AG04449 (cell line): ENCODE data around the gene CCIN.

Experiments
- CTCF ChIA-PET: fragments of 350-600 bp; formaldehyde crosslinking; extraction: SDS; loops from one replicate; lab custom pipeline; 2021; ENCODE audit warnings: antibody characterized with exemption; lab: Yijun Ruan, JAX
- POLR2A ChIA-PET: fragments of 400-600, 350-600 bp; formaldehyde crosslinking; extraction: SDS; loops from one replicate; lab custom pipeline; 2020; ENCODE audit warnings: antibody characterized with exemption, inconsistent platforms; lab: Yijun Ruan, JAX
- DNase-seq: peaks from one replicate; pipeline ENCODE4 v3.0.0-alpha.2; 2010; ENCODE audit warnings: low read depth, low spot score
- H3K4me3 ChIP-seq: 2 replicates; pipeline ENCODE4 v1.5.1; 2011; ENCODE audit warnings: low read depth, mild to moderate bottlenecking, control low read depth, low read length
- TF ChIP-seq, protein P1 (sequence below): IDR thresholded peaks from one replicate; pipeline ENCODE4 v1.5.1; 2011; ENCODE audit warnings: mild to moderate bottlenecking, moderate library complexity, low read length, control low read depth, inconsistent platforms; ENCODE audit not compliant: insufficient read depth; ENCODE audit errors: missing control alignments

CCIN gene

DNA sequence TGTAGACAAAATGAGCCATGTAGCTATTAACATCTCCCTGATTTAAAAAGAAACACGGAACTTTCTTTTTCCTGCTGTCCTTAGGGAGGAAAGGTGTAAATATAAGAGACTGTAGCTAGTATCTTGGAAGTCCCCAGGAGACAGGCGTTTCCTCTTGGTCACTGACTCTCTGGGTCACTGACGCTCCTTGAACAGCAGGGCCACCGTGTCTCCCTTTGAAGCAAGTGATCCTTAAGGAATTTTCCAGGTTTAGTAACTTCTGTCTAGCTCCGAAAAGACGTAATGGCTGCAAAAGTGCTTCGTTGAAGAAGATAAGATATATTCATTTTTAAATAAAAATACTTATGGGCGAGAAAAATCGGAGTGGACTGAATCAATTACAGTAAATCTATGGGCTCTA is 20.8 kb downstream of the CCIN start:
- CTCF ChIA-PET, result interaction anchor here (0.6 to 5.6 kb wide), 29 partner anchors 9 to 245 kb away, joined by 3 to 35 read pairs (median 4); partner anchors contain the start of genes CCIN and GLIPR2
- DNase-seq, result no peak
- TF ChIP-seq, protein P1, sequence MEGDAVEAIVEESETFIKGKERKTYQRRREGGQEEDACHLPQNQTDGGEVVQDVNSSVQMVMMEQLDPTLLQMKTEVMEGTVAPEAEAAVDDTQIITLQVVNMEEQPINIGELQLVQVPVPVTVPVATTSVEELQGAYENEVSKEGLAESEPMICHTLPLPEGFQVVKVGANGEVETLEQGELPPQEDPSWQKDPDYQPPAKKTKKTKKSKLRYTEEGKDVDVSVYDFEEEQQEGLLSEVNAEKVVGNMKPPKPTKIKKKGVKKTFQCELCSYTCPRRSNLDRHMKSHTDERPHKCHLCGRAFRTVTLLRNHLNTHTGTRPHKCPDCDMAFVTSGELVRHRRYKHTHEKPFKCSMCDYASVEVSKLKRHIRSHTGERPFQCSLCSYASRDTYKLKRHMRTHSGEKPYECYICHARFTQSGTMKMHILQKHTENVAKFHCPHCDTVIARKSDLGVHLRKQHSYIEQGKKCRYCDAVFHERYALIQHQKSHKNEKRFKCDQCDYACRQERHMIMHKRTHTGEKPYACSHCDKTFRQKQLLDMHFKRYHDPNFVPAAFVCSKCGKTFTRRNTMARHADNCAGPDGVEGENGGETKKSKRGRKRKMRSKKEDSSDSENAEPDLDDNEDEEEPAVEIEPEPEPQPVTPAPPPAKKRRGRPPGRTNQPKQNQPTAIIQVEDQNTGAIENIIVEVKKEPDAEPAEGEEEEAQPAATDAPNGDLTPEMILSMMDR, result no peak
- H3K4me3 ChIP-seq, result peak overlapping the region; percentile 68
- POLR2A ChIA-PET, result interaction anchor here (0.6 to 1.5 kb wide), 15 partner anchors 8 to 441 kb away, joined by 3 to 12 read pairs (median 5); partner anchors contain the start of genes GBA2, RECK and RGP1

DNA sequence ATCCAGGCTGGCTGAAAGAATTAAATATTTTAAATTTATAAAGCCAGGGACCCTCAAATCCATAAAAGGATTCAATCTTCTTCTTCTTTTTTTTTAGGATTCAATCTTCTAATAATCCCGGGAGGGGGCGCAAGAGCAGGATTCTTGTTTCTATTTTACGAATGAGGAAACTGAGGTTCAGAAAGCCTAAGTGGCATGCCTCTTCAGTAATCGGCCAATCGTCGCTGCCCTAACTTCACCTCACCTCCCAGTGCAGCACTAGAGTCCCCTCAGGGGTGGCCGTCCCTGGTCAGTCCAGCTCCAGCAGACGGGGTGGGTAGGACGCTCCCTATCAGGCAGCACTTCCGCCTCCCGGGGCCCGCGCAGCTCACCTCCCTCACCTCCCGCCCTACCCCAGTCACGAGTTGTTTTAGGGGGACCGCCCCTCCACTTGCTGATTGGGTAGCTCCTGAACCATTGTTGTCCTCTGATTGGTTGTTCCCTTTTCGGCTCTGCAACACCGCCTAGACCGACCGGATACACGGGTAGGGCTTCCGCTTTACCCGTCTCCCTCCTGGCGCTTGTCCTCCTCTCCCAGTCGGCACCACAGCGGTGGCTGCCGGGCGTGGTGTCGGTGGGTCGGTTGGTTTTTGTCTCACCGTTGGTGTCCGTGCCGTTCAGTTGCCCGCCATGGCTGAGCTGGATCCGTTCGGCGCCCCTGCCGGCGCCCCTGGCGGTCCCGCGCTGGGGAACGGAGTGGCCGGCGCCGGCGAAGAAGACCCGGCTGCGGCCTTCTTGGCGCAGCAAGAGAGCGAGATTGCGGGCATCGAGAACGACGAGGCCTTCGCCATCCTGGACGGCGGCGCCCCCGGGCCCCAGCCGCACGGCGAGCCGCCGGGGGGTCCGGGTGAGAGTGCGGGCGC is 21.5 kb downstream of the CCIN start, which contains the start of gene CLTA:
CLTA (plus strand) TSS at position 534 of the 902 bp plus-strand sequence; CDS start at position 670, 136 bp downstream.
- peak; percentile 91 for DNase-seq
- peak within 1 kb of the TSS; percentile 68 for H3K4me3 ChIP-seq
- TF ChIP-seq, protein P1, result peak; percentile 33
- CTCF ChIA-PET, result interaction anchor here (0.8 to 5.6 kb wide), 27 partner anchors 8 to 246 kb away, joined by 3 to 35 read pairs (median 6); partner anchors contain the start of genes CCIN and GLIPR2
- POLR2A ChIA-PET, result interaction anchor here (0.6 to 1.5 kb wide), 18 partner anchors 8 to 441 kb away, joined by 3 to 12 read pairs (median 4); partner anchors contain the start of genes CCIN, GBA2, RECK and RGP1

DNA sequence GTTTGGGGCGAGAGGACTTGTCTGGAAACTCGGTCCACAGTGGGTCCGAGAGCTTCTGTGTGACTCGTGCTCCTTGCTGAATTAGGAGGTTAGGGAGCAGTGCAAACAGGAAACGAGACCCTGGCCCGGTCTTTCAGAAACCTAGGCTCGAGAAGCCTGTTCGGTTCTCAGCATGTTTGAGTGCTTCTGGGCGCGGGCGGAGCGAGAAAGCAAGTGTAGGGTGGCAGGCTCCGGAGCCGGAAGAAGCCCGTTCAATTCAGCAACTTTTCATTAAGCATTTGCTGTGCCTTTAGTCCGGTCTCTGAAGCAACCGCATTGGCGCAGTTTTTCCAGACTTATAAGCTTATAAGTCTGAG is 22.1 kb downstream of the CCIN start:
- ChIA-PET CTCF (interaction anchor here (1.1 to 5.6 kb wide), 18 partner anchors 8 to 246 kb away, joined by 3 to 35 read pairs (median 6); no protein-coding TSS in a partner anchor), POLR2A (interaction anchor here (0.7 to 1.5 kb wide), 7 partner anchors 30 to 235 kb away, joined by 3 to 12 read pairs (median 3); no protein-coding TSS in a partner anchor)
- DNase-seq, result no peak
- H3K4me3 ChIP-seq, result peak overlapping the region; percentile 68
- TF ChIP-seq, protein P1, result no peak

DNA sequence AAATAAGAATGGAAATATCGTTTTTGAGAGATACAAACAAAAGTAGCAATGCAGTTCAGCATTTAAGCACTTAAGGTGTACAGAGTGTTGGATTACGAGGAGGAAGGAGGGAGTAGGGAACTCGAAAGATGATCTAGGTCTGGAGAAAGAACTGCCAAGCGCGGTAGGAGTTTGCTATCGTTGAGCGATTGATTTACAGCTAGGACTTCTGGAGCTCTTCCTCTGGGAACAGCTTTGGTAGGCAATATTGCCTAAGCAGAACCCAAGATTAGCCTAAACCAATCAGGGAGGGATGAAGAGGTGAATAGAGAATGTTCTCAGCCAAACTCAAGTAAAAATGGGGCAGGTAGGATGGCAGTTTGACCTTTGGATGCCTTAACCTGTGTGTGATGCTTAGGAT is 22.5 kb downstream of the CCIN start:
- no peak for DNase-seq
- H3K4me3 ChIP-seq, result peak overlapping the region; percentile 68
- ChIA-PET CTCF (interaction anchor here (1.2 to 5.6 kb wide), 12 partner anchors 10 to 247 kb away, joined by 3 to 35 read pairs (median 6); no protein-coding TSS in a partner anchor), POLR2A (interaction anchor here (0.7 to 1.5 kb wide), 3 partner anchors 32 to 162 kb away, joined by 3 to 4 read pairs (median 3); no protein-coding TSS in a partner anchor)
- TF ChIP-seq, protein P1, result no peak

DNA sequence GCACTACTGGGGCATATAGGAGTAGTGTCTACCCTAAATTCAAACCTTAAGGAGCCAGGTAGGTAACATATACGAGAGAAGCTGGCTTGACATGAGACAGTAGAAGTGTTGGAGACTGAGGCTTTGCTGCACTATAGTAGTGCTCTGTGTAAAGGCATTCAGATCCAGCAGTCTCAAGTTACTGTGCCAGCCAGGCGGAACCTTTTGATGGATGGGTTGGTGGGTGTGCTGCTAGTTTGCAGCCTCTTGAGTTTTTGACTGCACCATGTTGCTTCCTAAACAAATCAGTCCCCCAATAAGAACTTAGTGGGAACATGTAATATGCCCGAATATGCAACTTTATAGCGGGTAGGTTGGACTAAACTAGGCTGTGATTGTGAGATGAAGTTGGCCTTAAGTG is 23.0 kb downstream of the CCIN start:
- H3K4me3 ChIP-seq, result peak overlapping the region; percentile 68
- TF ChIP-seq, protein P1, result no peak
- ChIA-PET POLR2A (interaction anchor here (1.3 kb wide), 1 partner anchor 43 kb away, joined by 3 read pairs; no protein-coding TSS in a partner anchor), CTCF (interaction anchor here (1.2 to 5.6 kb wide), 9 partner anchors 9 to 52 kb away, joined by 3 to 35 read pairs (median 11); no protein-coding TSS in a partner anchor)
- no peak for DNase-seq
